ENCODE results near the gene FRMD4B.

DNA sequence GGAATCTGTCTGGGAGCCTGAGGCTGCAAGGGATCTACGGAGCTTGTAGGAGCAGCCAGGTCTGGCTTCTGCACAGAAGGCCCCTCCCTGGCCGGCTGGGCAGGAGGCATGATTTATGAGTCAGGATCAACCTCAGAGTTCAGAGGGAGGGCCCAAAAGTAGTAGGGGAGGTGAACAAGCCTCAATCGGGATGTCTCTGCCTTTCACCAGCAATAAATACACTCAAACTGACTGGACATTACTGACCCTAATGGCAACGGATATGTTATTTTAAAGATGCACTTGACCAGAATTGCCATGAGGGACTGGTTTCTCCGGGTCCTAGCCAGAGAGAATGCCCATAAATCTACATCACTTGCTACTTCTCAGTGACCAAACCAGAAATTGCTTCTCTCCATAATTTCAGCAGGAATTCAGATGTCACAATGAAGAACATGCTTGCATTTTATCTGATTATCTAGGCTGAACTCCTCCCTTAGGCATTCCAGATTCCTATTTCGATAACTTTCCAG lies 153.9 kb downstream of the FRMD4B start:
- TF ChIP-seq, protein P1, sequence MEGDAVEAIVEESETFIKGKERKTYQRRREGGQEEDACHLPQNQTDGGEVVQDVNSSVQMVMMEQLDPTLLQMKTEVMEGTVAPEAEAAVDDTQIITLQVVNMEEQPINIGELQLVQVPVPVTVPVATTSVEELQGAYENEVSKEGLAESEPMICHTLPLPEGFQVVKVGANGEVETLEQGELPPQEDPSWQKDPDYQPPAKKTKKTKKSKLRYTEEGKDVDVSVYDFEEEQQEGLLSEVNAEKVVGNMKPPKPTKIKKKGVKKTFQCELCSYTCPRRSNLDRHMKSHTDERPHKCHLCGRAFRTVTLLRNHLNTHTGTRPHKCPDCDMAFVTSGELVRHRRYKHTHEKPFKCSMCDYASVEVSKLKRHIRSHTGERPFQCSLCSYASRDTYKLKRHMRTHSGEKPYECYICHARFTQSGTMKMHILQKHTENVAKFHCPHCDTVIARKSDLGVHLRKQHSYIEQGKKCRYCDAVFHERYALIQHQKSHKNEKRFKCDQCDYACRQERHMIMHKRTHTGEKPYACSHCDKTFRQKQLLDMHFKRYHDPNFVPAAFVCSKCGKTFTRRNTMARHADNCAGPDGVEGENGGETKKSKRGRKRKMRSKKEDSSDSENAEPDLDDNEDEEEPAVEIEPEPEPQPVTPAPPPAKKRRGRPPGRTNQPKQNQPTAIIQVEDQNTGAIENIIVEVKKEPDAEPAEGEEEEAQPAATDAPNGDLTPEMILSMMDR (conservative IDR thresholded peaks at IDR 0.05; ENCODE audit: low read length): no peak
- TF ChIP-seq EZH2phosphoT487 (IDR thresholded peaks at IDR 0.05; ENCODE audit: borderline replicate concordance): no peak

All from Loucy (cell line).